Activated naive CD8-positive, alpha-beta T cell treated with anti-CD3 and anti-CD28 coated beads for 36 hours (primary cell): ENCODE results near the gene CEP19. TPM values are rescaled to one million over a fixed set of nuclear protein-coding genes. Genes with fewer than 3 reads are reported as not detected.
A peak's percentile ranks its signal among the peaks of the same experiment; 100 is the strongest.
"Not testable (repeated sequence)": the region's sequence is repeated elsewhere in the genome, so short reads cannot be mapped to it uniquely, and the experiment has no call there.

Experiments
- DNase-seq: peaks from one replicate; pipeline ENCODE4 v3.0.0; 2021
- H3K27ac Mint-ChIP-seq: one replicate; pipeline ENCODE4 v1.8.0; 2022; ENCODE audit warnings: mild to moderate bottlenecking, moderate library complexity, mixed read lengths
- H3K27me3 Mint-ChIP-seq: one replicate; pipeline ENCODE4 v1.8.0; 2022; ENCODE audit warnings: mild to moderate bottlenecking, mixed read lengths
- H3K36me3 Mint-ChIP-seq: one replicate; pipeline ENCODE4 v1.8.0; 2021; ENCODE audit warnings: mild to moderate bottlenecking, mixed read lengths
- H3K4me1 Mint-ChIP-seq: one replicate; pipeline ENCODE4 v1.8.0; 2021; ENCODE audit warnings: mixed read lengths
- H3K4me3 Mint-ChIP-seq: one replicate; pipeline ENCODE4 v1.8.0; 2022; ENCODE audit warnings: mild to moderate bottlenecking, moderate library complexity, mixed read lengths
- H3K9me3 Mint-ChIP-seq: one replicate; pipeline ENCODE4 v1.8.0; 2022; ENCODE audit warnings: mixed read lengths
- total RNA-seq, 2 experiments: library from RNA; stranded (reverse); gene quantifications; one replicate each; pipeline ENCODE4 v1.2.3, GENCODE V29; 2021

The CEP19 gene, protein sequence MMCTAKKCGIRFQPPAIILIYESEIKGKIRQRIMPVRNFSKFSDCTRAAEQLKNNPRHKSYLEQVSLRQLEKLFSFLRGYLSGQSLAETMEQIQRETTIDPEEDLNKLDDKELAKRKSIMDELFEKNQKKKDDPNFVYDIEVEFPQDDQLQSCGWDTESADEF
- 1 to 10 TPM; 5.6 to 6.4 TPM for total RNA-seq

DNA sequence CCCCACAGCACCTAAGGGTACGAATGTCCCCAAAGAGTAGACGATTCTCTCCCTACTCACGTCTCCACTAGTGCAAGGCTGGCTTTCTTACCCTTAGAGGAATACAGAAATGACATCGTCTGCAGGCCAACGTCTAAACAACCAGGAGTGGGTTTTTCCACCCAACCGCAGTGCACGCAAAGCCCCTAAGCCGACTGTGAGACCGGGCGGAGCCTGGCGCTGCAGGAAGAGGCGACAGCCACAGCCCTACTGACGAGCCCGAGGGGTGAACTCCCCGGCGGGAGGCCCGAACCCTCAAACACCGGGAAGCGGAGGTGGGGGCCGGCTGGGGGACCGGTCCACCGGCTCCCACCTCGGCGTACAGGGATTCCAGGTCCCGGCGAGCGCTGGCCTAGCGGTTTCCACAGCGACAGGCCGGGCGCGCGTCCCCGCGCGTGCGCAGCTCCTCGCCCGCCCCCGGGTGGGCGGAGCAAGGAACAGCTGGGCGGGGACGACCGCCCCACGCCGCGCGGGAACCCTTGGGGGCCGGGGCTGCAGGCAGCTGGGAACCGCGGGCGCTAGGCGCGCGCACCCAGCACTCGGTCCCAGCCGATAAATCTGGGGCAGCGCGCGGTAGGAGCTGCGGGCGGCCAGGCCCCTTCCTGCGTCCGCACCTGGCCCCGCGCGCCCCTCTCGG lies at the start of gene CEP19, which contains the start of gene PIGX:
Gene CEP19, minus strand, starts transcription at position 413 of the 676 bp plus-strand sequence. CDS start 3,593 bp downstream, outside the sequence.
Gene PIGX, plus strand, starts transcription at position 540 of the 676 bp plus-strand sequence.
- DNase-seq, result peak; percentile 92
- H3K36me3 Mint-ChIP-seq, result peaks cover 8% of the 10 kb centered on the region
- peaks cover 1% of the 10 kb centered on the region for H3K9me3 Mint-ChIP-seq
- peak within 1 kb of the TSS; percentile 96 for H3K27ac Mint-ChIP-seq
- H3K27me3 Mint-ChIP-seq, result no peaks in the 10 kb centered on the region
- H3K4me1 Mint-ChIP-seq, result peaks cover 24% of the 10 kb centered on the region
- peak within 1 kb of the TSS; percentile 94 for H3K4me3 Mint-ChIP-seq

DNA sequence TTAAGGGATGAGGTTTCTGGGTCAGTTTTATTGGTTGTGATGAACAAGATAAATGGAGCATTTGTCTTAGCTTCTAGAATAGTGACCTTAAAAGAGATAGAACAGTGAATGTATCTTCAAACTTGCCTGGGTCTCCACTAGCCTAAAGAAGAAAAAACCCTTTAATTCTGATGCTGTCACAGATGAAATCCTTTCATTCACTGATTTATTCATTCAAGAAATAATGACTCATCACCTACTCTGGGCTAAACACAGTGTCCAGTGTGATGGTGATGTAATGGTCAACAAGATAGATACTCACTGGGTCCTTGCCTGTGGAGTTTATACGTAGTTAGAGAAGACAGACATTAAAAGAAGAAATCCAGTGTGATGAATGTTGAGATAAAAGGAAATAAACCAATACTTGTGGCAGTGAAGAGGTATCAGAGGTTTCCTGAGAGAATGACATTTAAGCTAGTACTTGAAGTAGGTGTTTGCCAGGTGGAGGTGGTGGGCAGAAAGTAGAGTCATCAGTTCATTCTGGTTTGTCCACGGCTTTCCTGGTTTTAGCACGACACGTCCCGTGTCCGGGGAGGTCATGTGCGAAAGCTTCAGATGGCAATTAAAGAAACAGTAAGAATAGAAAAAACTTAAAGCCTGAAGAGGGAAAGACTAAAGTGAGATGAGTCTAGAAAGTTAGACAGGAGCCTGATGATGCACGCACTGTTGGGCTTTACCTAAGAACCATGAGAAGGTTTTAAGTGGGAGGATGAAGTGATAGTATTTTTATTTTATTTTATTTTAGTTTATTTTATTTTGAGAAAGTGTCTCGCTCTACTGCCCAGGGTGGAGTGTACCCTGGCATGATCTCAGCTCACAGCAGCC lies 46.1 kb upstream of the CEP19 start:
- peak overlapping the region; percentile 15 for H3K4me3 Mint-ChIP-seq
- no peaks in the 10 kb centered on the region for H3K27me3 Mint-ChIP-seq
- H3K4me1 Mint-ChIP-seq, result peaks cover 52% of the 10 kb centered on the region
- H3K9me3 Mint-ChIP-seq, result peaks cover 18% of the 10 kb centered on the region
- peak overlapping the region; percentile 80 for H3K27ac Mint-ChIP-seq
- H3K36me3 Mint-ChIP-seq, result peaks cover 62% of the 10 kb centered on the region
- DNase-seq, result peak; percentile 13

DNA sequence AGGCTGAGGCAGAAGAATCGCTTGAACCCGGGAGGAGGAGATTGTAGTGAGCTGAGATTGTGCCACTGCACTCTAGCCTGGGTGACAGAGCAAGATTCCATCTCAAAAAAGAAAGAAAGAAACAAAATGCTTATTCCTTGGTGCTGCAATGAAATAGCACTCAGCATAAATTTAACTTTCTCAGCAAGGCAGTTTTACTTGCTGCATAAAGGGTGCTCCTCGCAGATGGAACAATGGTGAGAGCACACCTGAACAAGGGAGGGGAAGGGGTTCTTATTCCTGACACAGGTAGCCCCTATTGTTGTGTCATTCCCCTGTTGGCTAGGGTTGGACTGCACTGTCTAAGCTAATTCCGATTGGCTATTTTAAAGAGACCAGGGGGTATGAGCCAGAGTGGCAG lies 44.7 kb upstream of the CEP19 start:
- peaks cover 52% of the 10 kb centered on the region for H3K4me1 Mint-ChIP-seq

DNA sequence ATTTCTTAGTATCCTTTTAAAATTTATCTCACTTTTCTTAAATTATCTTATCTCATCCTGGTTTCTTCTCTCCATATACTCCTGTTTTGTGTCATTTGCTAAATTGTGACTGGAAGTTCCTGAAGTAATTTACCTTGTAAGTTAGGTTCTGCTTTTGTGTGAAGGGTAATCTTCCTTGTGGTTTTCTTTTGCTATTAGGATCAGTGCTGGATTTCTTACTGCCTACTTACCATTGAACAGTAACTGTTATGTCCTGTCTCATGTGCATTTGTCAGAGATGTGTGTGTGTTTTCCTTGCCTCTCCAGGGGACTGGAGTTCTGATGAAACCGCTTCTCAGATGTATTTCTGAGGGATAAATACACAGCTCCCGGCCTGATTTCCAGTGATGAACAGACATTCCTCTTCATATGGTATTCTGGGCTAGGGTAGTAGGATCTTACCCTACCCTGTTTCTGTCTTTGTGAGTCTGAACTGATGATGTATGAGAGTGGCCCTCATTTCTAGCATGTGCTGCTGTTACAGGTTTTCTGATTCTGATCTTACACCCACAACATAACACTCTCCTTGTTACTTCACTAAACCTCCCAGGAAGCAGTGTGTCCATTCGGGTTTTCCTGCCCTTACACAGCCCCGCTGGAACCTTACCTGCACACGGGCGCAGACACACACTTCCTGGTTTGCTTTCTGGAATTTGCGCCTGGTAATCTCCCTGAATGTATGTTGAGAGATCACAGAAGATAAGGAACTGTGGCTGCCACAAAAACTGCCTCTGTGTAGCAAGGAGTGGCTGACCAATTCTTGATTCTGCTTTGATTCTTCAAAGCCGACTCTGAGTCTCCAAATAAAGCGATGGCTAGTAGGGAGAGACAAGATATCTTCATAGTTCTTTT lies 42.3 kb upstream of the CEP19 start:
- Mint-ChIP-seq H3K27me3 (no peaks in the 10 kb centered on the region), H3K9me3 (peaks cover 16% of the 10 kb centered on the region), H3K27ac (peak overlapping the region; percentile 39), H3K4me3 (no peak overlapping the region), H3K36me3 (peaks cover 71% of the 10 kb centered on the region), H3K4me1 (peaks cover 56% of the 10 kb centered on the region)
- DNase-seq, result no peak

More for the DNA sequence above, 44.7 kb upstream of the CEP19 start:
- Mint-ChIP-seq H3K9me3 (peaks cover 18% of the 10 kb centered on the region), H3K36me3 (peaks cover 62% of the 10 kb centered on the region), H3K27me3 (no peaks in the 10 kb centered on the region), H3K4me3 (no peak overlapping the region), H3K27ac (peak overlapping the region; percentile 30)
- DNase-seq, result no peak

DNA sequence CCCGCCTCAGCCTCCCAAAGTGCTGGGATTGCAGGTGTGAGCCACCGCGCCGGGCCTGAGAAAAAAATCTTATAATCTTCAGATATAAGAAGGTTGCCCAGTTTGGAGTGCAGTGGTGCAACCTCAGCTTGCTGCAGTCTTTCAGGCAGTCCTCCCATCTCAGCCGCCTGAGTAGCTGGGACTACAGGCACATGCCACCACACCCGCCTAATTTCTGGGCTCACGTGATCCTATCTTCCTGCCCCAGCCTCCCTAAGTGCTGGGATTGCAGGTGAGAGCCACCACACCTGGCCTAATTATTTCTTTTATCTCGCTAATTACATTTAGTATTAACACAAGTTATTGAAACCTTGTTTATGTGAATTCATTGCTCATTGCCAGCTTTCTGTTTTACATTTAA lies 41.2 kb upstream of the CEP19 start:
- no peak for DNase-seq
- Mint-ChIP-seq H3K9me3 (peaks cover 19% of the 10 kb centered on the region), H3K27me3 (no peaks in the 10 kb centered on the region), H3K4me3 (no peak overlapping the region), H3K27ac (no peak overlapping the region), H3K4me1 (peaks cover 59% of the 10 kb centered on the region), H3K36me3 (peaks cover 80% of the 10 kb centered on the region)

DNA sequence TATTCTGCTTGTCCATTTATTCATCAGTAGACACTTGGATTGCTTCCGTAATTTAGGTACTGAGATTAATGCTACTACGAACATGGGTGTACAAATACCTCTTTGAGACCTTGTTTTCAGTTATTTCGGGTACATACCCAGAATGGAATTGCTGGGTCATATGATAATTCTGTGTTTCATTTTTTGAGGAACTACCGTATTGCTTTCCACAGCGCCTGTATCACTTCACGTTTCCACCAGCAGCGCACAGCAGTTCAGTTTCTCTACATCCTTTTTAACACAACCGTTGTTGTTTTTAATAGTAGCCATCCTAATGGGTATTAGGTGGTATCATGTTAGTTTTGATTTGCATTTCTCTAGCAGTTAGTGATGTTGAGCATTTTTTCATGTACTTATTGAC lies 37.1 kb upstream of the CEP19 start:
- Mint-ChIP-seq H3K27me3 (no peaks in the 10 kb centered on the region), H3K9me3 (peaks cover 10% of the 10 kb centered on the region), H3K4me1 (peaks cover 44% of the 10 kb centered on the region), H3K27ac (no peak overlapping the region), H3K36me3 (peaks cover 58% of the 10 kb centered on the region), H3K4me3 (no peak overlapping the region)
- DNase-seq, result no peak

DNA sequence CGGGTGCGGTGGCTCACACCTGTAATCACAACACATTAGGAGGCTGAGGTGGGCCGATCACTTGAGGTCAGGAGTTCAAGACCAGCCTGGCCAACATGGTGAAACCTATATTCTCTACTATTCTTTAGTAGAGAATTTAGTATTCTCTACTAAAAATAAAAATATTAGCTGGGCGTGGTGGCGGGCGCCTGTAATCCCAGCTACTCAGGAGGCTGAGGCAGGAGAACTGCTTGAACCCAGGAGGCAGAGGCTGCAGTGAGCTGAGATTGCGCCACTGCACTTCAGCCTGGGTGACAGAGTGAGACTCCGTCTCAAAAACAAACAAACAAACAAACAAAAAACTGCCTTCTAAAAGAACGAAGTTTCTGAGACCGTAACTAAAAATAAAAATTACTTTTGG lies 31.5 kb upstream of the CEP19 start:
- Mint-ChIP-seq H3K4me1 (peaks cover 32% of the 10 kb centered on the region), H3K36me3 (peaks cover 32% of the 10 kb centered on the region)
- H3K27ac Mint-ChIP-seq, H3K4me3 Mint-ChIP-seq, H3K9me3 Mint-ChIP-seq, H3K27me3 Mint-ChIP-seq, DNase-seq: not testable (repeated sequence)

DNA sequence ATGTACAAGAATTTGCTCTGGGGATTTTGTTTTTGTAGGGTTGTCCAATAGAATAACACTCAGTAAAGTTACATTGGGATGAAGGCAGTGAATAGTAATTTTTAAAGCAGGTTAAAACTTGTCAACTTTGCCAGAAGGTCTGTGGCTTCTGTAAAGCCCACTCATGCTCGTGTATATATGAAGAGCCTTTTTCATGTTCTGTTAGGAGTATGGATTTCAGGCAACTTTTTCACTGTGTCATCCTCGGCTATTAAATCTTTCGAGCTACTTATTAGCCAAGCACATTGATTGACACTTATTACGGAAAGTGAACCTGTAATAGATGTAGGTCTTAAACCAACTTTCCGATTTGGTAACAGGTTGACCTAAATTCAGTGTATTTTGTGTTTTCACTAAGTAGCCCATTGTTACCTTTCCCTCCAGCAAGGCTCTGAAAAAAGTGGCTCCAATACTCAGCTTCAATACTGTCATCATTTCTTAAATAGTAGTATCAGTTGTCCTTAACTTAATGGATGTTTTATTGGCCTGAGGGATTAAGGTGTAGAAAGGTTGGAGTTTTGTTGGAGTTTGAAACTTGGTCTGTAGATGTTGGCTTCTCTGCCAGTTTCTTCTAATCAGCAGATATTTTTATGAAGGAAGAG lies 29.3 kb upstream of the CEP19 start:
- Mint-ChIP-seq H3K36me3 (peaks cover 29% of the 10 kb centered on the region), H3K9me3 (peaks cover 4% of the 10 kb centered on the region), H3K27me3 (peaks cover 3% of the 10 kb centered on the region), H3K4me3 (peak overlapping the region; percentile 100), H3K27ac (peak overlapping the region; percentile 100), H3K4me1 (peaks cover 24% of the 10 kb centered on the region)
- no peak for DNase-seq

DNA sequence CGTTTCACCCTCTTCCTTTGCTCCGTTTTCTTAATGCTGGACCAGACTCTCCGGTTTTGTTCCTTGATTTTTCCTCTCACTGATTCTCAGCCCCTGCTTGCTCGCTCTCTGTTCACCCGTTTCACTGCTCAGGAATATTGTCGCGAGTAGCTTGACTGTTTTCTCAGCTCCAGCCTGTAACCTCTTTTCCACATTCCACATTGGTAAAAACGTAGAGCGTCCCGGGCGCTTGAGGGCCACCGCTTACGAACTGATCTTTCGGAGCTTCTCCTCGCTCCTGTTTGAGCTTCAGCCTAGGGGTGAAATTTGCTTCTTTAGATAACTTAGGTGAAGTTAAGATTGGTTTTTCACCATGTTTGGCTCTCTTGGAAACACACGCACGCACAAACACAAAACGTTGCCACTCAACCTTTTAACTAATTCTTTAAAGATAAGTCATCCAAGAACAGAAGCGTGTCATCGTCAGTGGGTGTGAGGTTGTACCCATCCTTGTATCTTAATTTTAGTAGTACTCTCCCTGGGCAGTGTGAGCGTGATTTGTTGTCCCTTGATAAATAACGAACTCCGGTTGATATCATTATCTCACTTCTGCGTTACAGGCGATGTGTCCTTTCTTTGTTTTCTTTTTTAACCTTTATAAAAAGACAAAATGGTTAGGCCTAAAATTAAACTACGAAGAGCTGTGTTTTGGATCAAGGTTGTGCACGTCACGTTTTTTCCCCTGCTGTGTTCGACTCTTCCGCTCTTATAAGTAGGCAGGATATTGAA lies 28.6 kb upstream of the CEP19 start:
- peak overlapping the region; percentile 100 for H3K4me3 Mint-ChIP-seq
- peak; percentile 22 for DNase-seq
- peaks cover 3% of the 10 kb centered on the region for H3K27me3 Mint-ChIP-seq
- H3K9me3 Mint-ChIP-seq, result peaks cover 4% of the 10 kb centered on the region
- peak overlapping the region; percentile 100 for H3K27ac Mint-ChIP-seq
- peaks cover 24% of the 10 kb centered on the region for H3K4me1 Mint-ChIP-seq
- peaks cover 24% of the 10 kb centered on the region for H3K36me3 Mint-ChIP-seq

DNA sequence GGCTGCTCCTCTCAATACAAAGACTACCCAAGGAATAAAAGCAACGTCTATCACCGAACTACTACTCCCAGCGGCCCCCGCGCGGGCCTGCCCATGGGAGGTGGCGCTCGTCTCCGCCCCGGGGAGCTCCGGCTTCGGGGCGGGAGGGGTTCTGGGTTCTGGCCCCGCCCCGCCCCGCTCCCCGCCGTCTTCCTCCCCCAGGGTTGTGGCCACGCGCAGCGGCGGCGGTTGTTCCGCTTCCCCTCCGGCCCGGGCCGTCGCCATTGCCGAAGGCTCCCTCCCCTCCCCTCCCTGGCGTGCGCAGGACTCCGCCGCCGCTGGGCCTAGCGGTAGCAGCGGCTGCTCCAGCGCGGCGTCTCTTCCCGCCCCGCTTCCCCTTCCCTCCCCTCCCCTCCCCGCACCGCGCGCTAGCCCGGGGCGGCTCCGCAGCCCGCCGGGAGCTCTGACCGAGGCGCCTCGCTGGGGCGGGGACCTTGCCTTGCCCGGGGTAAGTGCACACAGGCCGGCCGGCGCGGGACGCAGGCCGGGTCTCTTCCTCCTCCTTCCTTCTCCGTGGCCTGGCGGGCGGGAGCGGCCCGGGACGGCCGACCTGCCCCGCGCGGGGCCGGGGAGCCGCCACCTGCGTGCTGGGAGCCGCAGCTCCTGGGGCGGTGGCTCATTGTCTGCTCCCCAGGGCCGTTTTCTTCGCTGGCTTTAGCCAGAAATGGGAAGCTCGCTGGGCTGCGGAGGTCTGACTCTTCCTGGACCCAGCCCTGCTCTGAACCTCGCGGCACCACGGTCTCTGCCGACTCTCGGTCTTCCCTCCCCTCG lies 27.8 kb upstream of the CEP19 start, which contains the start of gene PAK2:
Gene PAK2, plus strand, starts transcription at position 187 of the 810 bp plus-strand sequence. CDS start 42,790 bp downstream, outside the sequence.
- peaks cover 4% of the 10 kb centered on the region for H3K9me3 Mint-ChIP-seq
- peak within 1 kb of the TSS; percentile 100 for H3K4me3 Mint-ChIP-seq
- H3K36me3 Mint-ChIP-seq, result peaks cover 25% of the 10 kb centered on the region
- peaks cover 3% of the 10 kb centered on the region for H3K27me3 Mint-ChIP-seq
- peak; percentile 90 for DNase-seq
- peaks cover 22% of the 10 kb centered on the region for H3K4me1 Mint-ChIP-seq
- H3K27ac Mint-ChIP-seq, result peak within 1 kb of the TSS; percentile 100

DNA sequence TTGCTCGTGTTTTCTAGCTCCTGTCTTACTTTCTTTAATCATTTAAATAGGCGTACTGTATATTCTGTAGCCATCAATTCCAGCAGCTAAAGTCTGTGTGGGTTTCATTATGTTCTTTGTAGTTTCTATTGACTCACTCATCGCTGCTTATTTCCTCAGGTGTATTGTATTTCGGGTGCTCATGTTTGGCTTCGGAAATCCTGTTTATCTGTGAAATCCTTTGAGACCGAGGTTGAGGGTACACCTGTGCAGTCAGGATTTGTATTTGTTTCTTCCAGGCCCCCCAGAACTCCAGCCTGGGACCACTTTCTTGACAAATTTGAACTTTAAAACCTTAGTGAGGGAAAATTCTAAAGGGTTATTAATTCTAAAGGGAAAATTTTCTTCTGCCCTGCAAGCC lies 25.6 kb upstream of the CEP19 start:
- H3K4me3 Mint-ChIP-seq, result no peak overlapping the region
- H3K36me3 Mint-ChIP-seq, result peaks cover 25% of the 10 kb centered on the region
- peaks cover 4% of the 10 kb centered on the region for H3K9me3 Mint-ChIP-seq
- H3K4me1 Mint-ChIP-seq, result peaks cover 13% of the 10 kb centered on the region
- H3K27ac Mint-ChIP-seq, result no peak overlapping the region
- peaks cover 3% of the 10 kb centered on the region for H3K27me3 Mint-ChIP-seq
- DNase-seq, result no peak

DNA sequence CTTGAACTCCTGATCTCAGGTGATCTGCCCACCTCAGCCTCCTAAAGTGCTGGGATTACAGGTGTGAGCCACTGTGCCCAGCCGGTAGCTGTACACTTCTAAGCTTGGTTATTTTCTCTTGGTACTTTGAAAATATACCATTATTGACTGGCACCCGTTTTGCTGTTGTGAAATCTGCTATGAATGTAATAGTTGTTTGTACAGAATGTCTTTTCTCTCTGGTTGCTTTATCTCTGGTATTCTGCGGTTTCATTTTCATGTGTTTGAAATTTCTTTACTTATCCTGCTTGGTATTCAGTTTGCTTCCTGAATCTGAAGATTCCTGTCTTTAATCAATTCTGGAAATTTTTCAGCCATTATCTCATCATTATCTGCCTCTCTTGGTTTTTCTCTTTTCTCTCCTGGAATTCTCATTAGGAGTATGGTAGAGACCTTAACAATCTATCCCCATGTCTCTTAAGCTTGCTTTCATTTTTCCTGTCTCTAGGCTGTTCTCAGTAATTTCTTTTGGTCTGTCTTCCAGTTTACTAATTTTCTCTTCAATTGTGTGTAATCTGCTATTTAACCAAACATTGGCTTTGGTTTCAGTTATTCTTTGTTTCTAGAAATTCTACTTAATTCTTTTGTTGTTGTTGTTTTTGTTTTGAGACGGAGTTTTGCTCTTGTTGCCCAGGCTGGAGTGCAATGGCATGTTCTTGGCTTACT lies 24.8 kb upstream of the CEP19 start:
- peaks cover 12% of the 10 kb centered on the region for H3K4me1 Mint-ChIP-seq
- no peak for DNase-seq
- H3K4me3 Mint-ChIP-seq, result no peak overlapping the region
- peaks cover 4% of the 10 kb centered on the region for H3K9me3 Mint-ChIP-seq
- H3K36me3 Mint-ChIP-seq, result peaks cover 26% of the 10 kb centered on the region
- H3K27me3 Mint-ChIP-seq, result peaks cover 3% of the 10 kb centered on the region
- no peak overlapping the region for H3K27ac Mint-ChIP-seq
